ENCODE data around the gene MCFD2.

MCFD2 gene

GRCh38 chr2:46885376-46885775 lies 30.2 kb downstream of the MCFD2 start:
- no peak for TF ChIP-seq CTCF (IDR thresholded peaks at IDR 0.05; ENCODE audit: low read depth, low read length)
- TF ChIP-seq POLR2A (IDR thresholded peaks at IDR 0.05; ENCODE audit: extremely low read depth, insufficient read length): no peak
- TF ChIP-seq MAX (IDR thresholded peaks at IDR 0.05; ENCODE audit: low read depth, low read length): no peak
- TF ChIP-seq MYC (IDR thresholded peaks at IDR 0.05; ENCODE audit: low read depth, low read length): no peak
- no peak for DNase-seq (ENCODE audit: low read depth)
- H3K4me3 ChIP-seq (ENCODE audit: low read depth, low read length): no peak overlapping the region

GRCh38 chr2:46879511-46879910 lies 36.1 kb downstream of the MCFD2 start:
- TF ChIP-seq MAX (IDR thresholded peaks at IDR 0.05; ENCODE audit: low read depth, low read length) (no peak), MYC (IDR thresholded peaks at IDR 0.05; ENCODE audit: low read depth, low read length) (no peak), CTCF (IDR thresholded peaks at IDR 0.05; ENCODE audit: low read depth, low read length) (no peak), POLR2A (IDR thresholded peaks at IDR 0.05; ENCODE audit: extremely low read depth, insufficient read length) (no peak)
- no peak for DNase-seq (ENCODE audit: low read depth)

GRCh38 chr2:46878886-46879285 lies 36.7 kb downstream of the MCFD2 start:
- no peak for DNase-seq (ENCODE audit: low read depth)

More at GRCh38 chr2:46879511-46879910, 36.1 kb downstream of the MCFD2 start:
- no peak overlapping the region for H3K4me3 ChIP-seq (ENCODE audit: low read depth, low read length)

GRCh38 chr2:46878240-46878877 lies 37.2 kb downstream of the MCFD2 start:
- TF ChIP-seq CTCF (IDR thresholded peaks at IDR 0.05; ENCODE audit: low read depth, low read length) (no peak), POLR2A (IDR thresholded peaks at IDR 0.05; ENCODE audit: extremely low read depth, insufficient read length) (no peak), MYC (IDR thresholded peaks at IDR 0.05; ENCODE audit: low read depth, low read length) (no peak)
- DNase-seq (ENCODE audit: low read depth): no peak
- H3K4me3 ChIP-seq (ENCODE audit: low read depth, low read length): no peak overlapping the region

More at GRCh38 chr2:46878886-46879285, 36.7 kb downstream of the MCFD2 start:
- no peak overlapping the region for H3K4me3 ChIP-seq (ENCODE audit: low read depth, low read length)
- TF ChIP-seq CTCF (IDR thresholded peaks at IDR 0.05; ENCODE audit: low read depth, low read length) (no peak), MAX (IDR thresholded peaks at IDR 0.05; ENCODE audit: low read depth, low read length) (no peak), MYC (IDR thresholded peaks at IDR 0.05; ENCODE audit: low read depth, low read length) (no peak), POLR2A (IDR thresholded peaks at IDR 0.05; ENCODE audit: extremely low read depth, insufficient read length) (no peak)

GRCh38 chr2:46877619-46878113 lies 37.9 kb downstream of the MCFD2 start:
- no peak overlapping the region for H3K4me3 ChIP-seq (ENCODE audit: low read depth, low read length)
- DNase-seq (ENCODE audit: low read depth): no peak
- no peak for TF ChIP-seq MYC (IDR thresholded peaks at IDR 0.05; ENCODE audit: low read depth, low read length)
- no peak for TF ChIP-seq MAX (IDR thresholded peaks at IDR 0.05; ENCODE audit: low read depth, low read length)
- TF ChIP-seq CTCF (IDR thresholded peaks at IDR 0.05; ENCODE audit: low read depth, low read length): no peak
- TF ChIP-seq POLR2A (IDR thresholded peaks at IDR 0.05; ENCODE audit: extremely low read depth, insufficient read length): no peak

Measured in NB4 (cell line).